SU-DHL-6 (cell line): ENCODE measurements around the gene GJA10.

Experiments
- CTCF ChIP-seq: fragments of 200-600 bp; sonication (generic); IDR thresholded peaks from one replicate; pipeline ENCODE4 v1.5.1; 2017; ENCODE audit warnings: antibody characterized with exemption, mild to moderate bottlenecking, low read length, moderate library complexity; ENCODE audit not compliant: insufficient read depth, poor library complexity, severe bottlenecking
- EZH2phosphoT487 ChIP-seq: fragments of 200-600 bp; sonication (generic), shearing (Covaris generic); conservative IDR thresholded peaks from 2 replicates; pipeline ENCODE4 v1.6.1; 2018; ENCODE audit warnings: mild to moderate bottlenecking, antibody characterized with exemption, low read length, moderate library complexity, mixed read lengths

- TF ChIP-seq CTCF (no peak), EZH2phosphoT487 (no peak)
Measured at GRCh38 chr6:89938014-89938413, 43.7 kb downstream of the GJA10 start.
